BE2C (cell line): ENCODE measurements around the gene SPA17. TPM values are rescaled to one million over a fixed set of nuclear protein-coding genes. Genes with fewer than 3 reads are reported as not detected.
A peak's percentile ranks its signal among the peaks of the same experiment; 100 is the strongest.

ENCODE experiments used
- DNase-seq: peaks from one replicate; pipeline ENCODE4 v3.0.0-alpha.2; 2020
- H3K27me3 ChIP-seq: fragments of 250-450 bp; sonication (Bioruptor Pico); 2 replicates; pipeline ENCODE4 v1.5.1; 2020; ENCODE audit warnings: mild to moderate bottlenecking
- H3K36me3 ChIP-seq: fragments of 250-450 bp; sonication (Bioruptor Pico); 2 replicates; pipeline ENCODE4 v1.5.1; 2020; ENCODE audit warnings: mild to moderate bottlenecking
- H3K4me1 ChIP-seq: fragments of 250-450 bp; sonication (Bioruptor Pico); 2 replicates; pipeline ENCODE4 v1.5.1; 2020
- H3K4me3 ChIP-seq: 2 replicates; pipeline ENCODE4 v1.5.1; 2011; ENCODE audit warnings: low read depth, low read length
- H3K9me3 ChIP-seq: fragments of 250-450 bp; sonication (Bioruptor Pico); 2 replicates; pipeline ENCODE4 v1.5.1; 2020
- polyA plus RNA-seq: library from polyadenylated mRNA; unstranded; fragments of >200 nt; gene quantifications from one replicate; pipeline ENCODE4 v1.2.1, GENCODE V29; 2012; ENCODE audit warnings: low read depth, missing spikeins; ENCODE audit not compliant: insufficient read length, insufficient read depth
- TF ChIP-seq, protein P1 (sequence below): IDR thresholded peaks from 2 replicates; pipeline ENCODE4 v1.5.1; 2012; ENCODE audit warnings: mild to moderate bottlenecking, low read depth, low read length

The SPA17 gene
- 1.6 TPM for polyA plus RNA-seq

DNA sequence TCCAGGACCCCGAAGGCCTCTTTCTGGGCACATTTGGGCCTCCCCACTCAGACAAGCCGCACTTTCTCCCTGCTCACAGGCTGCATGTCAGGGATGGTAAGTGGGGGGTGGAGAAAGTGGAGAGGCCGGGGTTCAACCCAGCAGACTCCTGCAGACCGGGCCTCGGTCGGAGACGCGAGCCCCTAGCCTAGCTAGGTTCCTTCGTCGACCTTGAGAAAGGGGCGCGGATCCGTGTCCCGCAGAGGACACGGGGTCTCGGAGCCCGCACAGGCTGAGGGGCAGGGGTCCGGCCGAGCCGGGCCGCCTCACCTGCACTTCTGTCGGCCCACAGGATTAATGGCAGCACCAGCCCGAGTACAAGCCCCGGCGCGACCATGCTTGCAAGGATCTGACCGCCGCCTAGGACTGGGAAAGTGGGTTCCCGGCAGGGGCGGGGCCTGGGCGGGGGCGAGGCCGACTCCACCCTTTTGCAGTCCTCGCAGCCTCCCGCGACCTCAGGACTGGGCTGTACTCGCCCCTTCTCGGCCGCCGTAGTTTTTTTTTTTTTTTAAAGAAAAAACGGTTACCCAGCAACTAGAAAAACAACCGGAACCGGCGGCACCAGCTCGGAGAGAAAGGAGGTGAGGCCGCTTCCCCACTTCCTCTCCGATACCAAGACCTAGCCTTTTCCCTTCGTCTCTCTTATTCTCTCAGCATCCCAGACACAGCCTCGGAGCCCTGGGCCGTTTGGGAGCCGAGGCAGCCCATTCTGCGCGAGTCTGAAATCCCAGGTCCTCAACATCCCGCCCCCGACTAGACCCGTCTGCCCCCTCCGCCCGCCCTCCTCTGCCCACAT, at the start of gene SPA17, which contains the start of gene SIAE:
SPA17 (plus strand) TSS at position 572 of the 835 bp plus-strand sequence. CDS start 1,361 bp downstream, outside the sequence.
SIAE (minus strand) TSS at position 407 of the 835 bp plus-strand sequence; CDS start at position 376, 31 bp downstream.
- DNase-seq: peak; percentile 95
- Histone ChIP-seq H3K4me1 (no peaks in the 10 kb centered on the region), H3K36me3 (no peaks in the 10 kb centered on the region), H3K9me3 (no peaks in the 10 kb centered on the region), H3K27me3 (no peaks in the 10 kb centered on the region), H3K4me3 (peak within 1 kb of the TSS; percentile 75)
- TF ChIP-seq, protein P1, sequence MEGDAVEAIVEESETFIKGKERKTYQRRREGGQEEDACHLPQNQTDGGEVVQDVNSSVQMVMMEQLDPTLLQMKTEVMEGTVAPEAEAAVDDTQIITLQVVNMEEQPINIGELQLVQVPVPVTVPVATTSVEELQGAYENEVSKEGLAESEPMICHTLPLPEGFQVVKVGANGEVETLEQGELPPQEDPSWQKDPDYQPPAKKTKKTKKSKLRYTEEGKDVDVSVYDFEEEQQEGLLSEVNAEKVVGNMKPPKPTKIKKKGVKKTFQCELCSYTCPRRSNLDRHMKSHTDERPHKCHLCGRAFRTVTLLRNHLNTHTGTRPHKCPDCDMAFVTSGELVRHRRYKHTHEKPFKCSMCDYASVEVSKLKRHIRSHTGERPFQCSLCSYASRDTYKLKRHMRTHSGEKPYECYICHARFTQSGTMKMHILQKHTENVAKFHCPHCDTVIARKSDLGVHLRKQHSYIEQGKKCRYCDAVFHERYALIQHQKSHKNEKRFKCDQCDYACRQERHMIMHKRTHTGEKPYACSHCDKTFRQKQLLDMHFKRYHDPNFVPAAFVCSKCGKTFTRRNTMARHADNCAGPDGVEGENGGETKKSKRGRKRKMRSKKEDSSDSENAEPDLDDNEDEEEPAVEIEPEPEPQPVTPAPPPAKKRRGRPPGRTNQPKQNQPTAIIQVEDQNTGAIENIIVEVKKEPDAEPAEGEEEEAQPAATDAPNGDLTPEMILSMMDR: no peak

GRCh38 chr11:124625504-124626168, 48.1 kb upstream of the SPA17 start:
- no peak for DNase-seq
- Histone ChIP-seq H3K9me3 (no peaks in the 10 kb centered on the region), H3K4me3 (no peak overlapping the region), H3K27me3 (peaks cover 3% of the 10 kb centered on the region), H3K4me1 (no peaks in the 10 kb centered on the region), H3K36me3 (peaks cover 29% of the 10 kb centered on the region)
- TF ChIP-seq, protein P1: no peak

GRCh38 chr11:124627546-124627945, 46.2 kb upstream of the SPA17 start:
- H3K36me3 ChIP-seq: peaks cover 45% of the 10 kb centered on the region
- TF ChIP-seq, protein P1: no peak
- H3K27me3 ChIP-seq: no peaks in the 10 kb centered on the region

DNA sequence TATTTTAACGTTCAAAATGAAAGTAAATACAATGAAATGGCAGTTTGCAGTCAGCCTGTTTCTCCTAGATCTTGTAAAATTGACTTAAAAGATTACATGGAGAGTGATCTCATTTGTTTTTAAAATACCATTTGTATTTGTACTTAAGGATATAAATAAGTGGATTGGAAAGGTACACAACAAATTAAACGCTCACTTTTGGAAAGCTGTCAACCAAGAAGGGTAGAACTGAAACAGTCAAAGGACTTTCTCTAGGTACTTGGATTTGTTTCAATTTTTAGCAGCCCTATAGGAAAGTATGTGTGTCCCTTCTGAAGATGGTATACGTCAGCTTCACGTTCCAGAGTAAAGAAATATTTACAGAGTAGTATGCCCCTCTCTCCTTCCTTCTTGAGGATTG, 43.7 kb upstream of the SPA17 start:
- H3K9me3 ChIP-seq: no peaks in the 10 kb centered on the region
- no peaks in the 10 kb centered on the region for H3K27me3 ChIP-seq
- no peak overlapping the region for H3K4me3 ChIP-seq
- H3K4me1 ChIP-seq: no peaks in the 10 kb centered on the region
- no peak for DNase-seq
- TF ChIP-seq, protein P1: no peak
- peaks cover 52% of the 10 kb centered on the region for H3K36me3 ChIP-seq

More at GRCh38 chr11:124627546-124627945, 46.2 kb upstream of the SPA17 start:
- no peaks in the 10 kb centered on the region for H3K4me1 ChIP-seq
- no peaks in the 10 kb centered on the region for H3K9me3 ChIP-seq
- DNase-seq: no peak
- H3K4me3 ChIP-seq: no peak overlapping the region

- H3K36me3 ChIP-seq: peaks cover 38% of the 10 kb centered on the region
- H3K4me1 ChIP-seq: no peaks in the 10 kb centered on the region
- H3K27me3 ChIP-seq: no peaks in the 10 kb centered on the region
- no peak for DNase-seq
- TF ChIP-seq, protein P1: peak; percentile 47
- H3K9me3 ChIP-seq: no peaks in the 10 kb centered on the region
- no peak overlapping the region for H3K4me3 ChIP-seq
Measured at GRCh38 chr11:124633355-124633754, 40.3 kb upstream of the SPA17 start.

- H3K9me3 ChIP-seq: no peaks in the 10 kb centered on the region
- no peaks in the 10 kb centered on the region for H3K4me1 ChIP-seq
- no peaks in the 10 kb centered on the region for H3K27me3 ChIP-seq
- H3K4me3 ChIP-seq: no peak overlapping the region
- TF ChIP-seq, protein P1: no peak
- peaks cover 25% of the 10 kb centered on the region for H3K36me3 ChIP-seq
- DNase-seq: no peak
Measured at GRCh38 chr11:124635932-124636331, 37.8 kb upstream of the SPA17 start.
